H1 (cell line): ENCODE data around the gene CCDC192. TPM values are rescaled to one million over a fixed set of nuclear protein-coding genes. Genes with fewer than 3 reads are reported as not detected.

Experiments used
- BACH1 ChIP-seq: IDR thresholded peaks from 2 replicates; pipeline ENCODE4 v1.6.1; 2012; ENCODE audit warnings: low read length, improper control_type of control experiment
- polyA plus RNA-seq, 7 experiments: library from polyadenylated mRNA; depleted of rRNA in 3 of 7; stranded (reverse) in 5 of 7; unstranded in 2 of 7; fragments of >200 nt in 5 of 7; fragments of 200-250 nt in 2 of 7; gene quantifications; 1 replicate in 5 of 7; 2 replicates in 1 of 7; 4 replicates in 1 of 7; pipeline versions ENCODE4 v1.2.1 to v1.2.3, GENCODE V29; 2011 to 2013; ENCODE audit warnings: missing spikeins in 2 of 7, mixed read lengths in 2 of 7
- total RNA-seq: library from RNA; stranded (reverse); fragmentation: NEBNext Ultra II Directional; extraction: Animal tissue kit (Norgen Biotek cat#: 25700); gene quantifications from 2 replicates; pipeline ENCODE4 v1.2.1, GENCODE V29; 2021

Gene CCDC192
- total and polyA plus RNA-seq, 2 of the 8 experiments (the other 6 are each of a cell fraction or from before 2014, with no cell fraction given) = 0.61 TPM; not detected in 1

GRCh38 chr5:127935398-127935797 is 232.2 kb downstream of the CCDC192 start (continued):
- TF ChIP-seq BACH1 = no peak
